Measurements from ENCODE around the gene TNIP1.
A peak's percentile ranks its signal among the peaks of the same experiment; 100 is the strongest.

TNIP1 gene

GRCh38 chr5:151081431-151082281 is 822 bp upstream of the TNIP1 start:
- H3K9ac ChIP-seq (ENCODE audit: low read length) = peak overlapping the region; percentile 92
- no peaks in the 10 kb centered on the region for H3K9me3 ChIP-seq (ENCODE audit: low read length)
- no peaks in the 10 kb centered on the region for H3K36me3 ChIP-seq (ENCODE audit: insufficient read depth, low read length)
- peaks cover 34% of the 10 kb centered on the region for H3K4me1 ChIP-seq (ENCODE audit: insufficient read depth, low read length)
- no peaks in the 10 kb centered on the region for H3K27me3 ChIP-seq (ENCODE audit: control insufficient read depth in 1 of 2, insufficient read depth in 2 of 2, low read length in 2 of 2)
- peak overlapping the region; percentile 89 for H3K27ac ChIP-seq (ENCODE audit: low read depth, low read length)
- peak overlapping the region; percentile 76 to 77 for H3K4me3 ChIP-seq (ENCODE audit: low read depth in 1 of 2, low read length in 2 of 2)

- peak overlapping the region; percentile 32 for H3K9ac ChIP-seq (ENCODE audit: low read length)
- no peaks in the 10 kb centered on the region for H3K27me3 ChIP-seq (ENCODE audit: control insufficient read depth in 1 of 2, insufficient read depth in 2 of 2, low read length in 2 of 2)
- no peaks in the 10 kb centered on the region for H3K36me3 ChIP-seq (ENCODE audit: insufficient read depth, low read length)
- H3K9me3 ChIP-seq (ENCODE audit: low read length) = no peaks in the 10 kb centered on the region
- peak overlapping the region; percentile 76 to 77 for H3K4me3 ChIP-seq (ENCODE audit: low read depth in 1 of 2, low read length in 2 of 2)
- H3K27ac ChIP-seq (ENCODE audit: low read depth, low read length) = peak overlapping the region; percentile 89
- H3K4me1 ChIP-seq (ENCODE audit: insufficient read depth, low read length) = peaks cover 27% of the 10 kb centered on the region
Measured at GRCh38 chr5:151079838-151080612, 809 bp downstream of the TNIP1 start.

GRCh38 chr5:151078490-151079262 is 2.2 kb downstream of the TNIP1 start:
- Histone ChIP-seq H3K9me3 (ENCODE audit: low read length) (no peaks in the 10 kb centered on the region), H3K9ac (ENCODE audit: low read length) (no peak overlapping the region), H3K27ac (ENCODE audit: low read depth, low read length) (no peak overlapping the region), H3K4me1 (ENCODE audit: insufficient read depth, low read length) (peaks cover 24% of the 10 kb centered on the region), H3K27me3 (ENCODE audit: control insufficient read depth in 1 of 2, insufficient read depth in 2 of 2, low read length in 2 of 2) (no peaks in the 10 kb centered on the region), H3K36me3 (ENCODE audit: insufficient read depth, low read length) (no peaks in the 10 kb centered on the region), H3K4me3 (ENCODE audit: low read depth in 1 of 2, low read length in 2 of 2) (no peak overlapping the region)

- Histone ChIP-seq H3K4me1 (ENCODE audit: insufficient read depth, low read length) (peaks cover 24% of the 10 kb centered on the region), H3K9me3 (ENCODE audit: low read length) (no peaks in the 10 kb centered on the region), H3K4me3 (ENCODE audit: low read depth in 1 of 2, low read length in 2 of 2) (no peak overlapping the region), H3K27me3 (ENCODE audit: control insufficient read depth in 1 of 2, insufficient read depth in 2 of 2, low read length in 2 of 2) (no peaks in the 10 kb centered on the region), H3K27ac (ENCODE audit: low read depth, low read length) (no peak overlapping the region), H3K9ac (ENCODE audit: low read length) (no peak overlapping the region), H3K36me3 (ENCODE audit: insufficient read depth, low read length) (no peaks in the 10 kb centered on the region)
Measured at GRCh38 chr5:151077967-151078366, 2.9 kb downstream of the TNIP1 start.

- no peaks in the 10 kb centered on the region for H3K9me3 ChIP-seq (ENCODE audit: low read length)
- H3K36me3 ChIP-seq (ENCODE audit: insufficient read depth, low read length) = no peaks in the 10 kb centered on the region
- peaks cover 21% of the 10 kb centered on the region for H3K4me1 ChIP-seq (ENCODE audit: insufficient read depth, low read length)
- H3K9ac ChIP-seq (ENCODE audit: low read length) = no peak overlapping the region
- no peak overlapping the region for H3K4me3 ChIP-seq (ENCODE audit: low read depth in 1 of 2, low read length in 2 of 2)
- H3K27me3 ChIP-seq (ENCODE audit: control insufficient read depth in 1 of 2, insufficient read depth in 2 of 2, low read length in 2 of 2) = no peaks in the 10 kb centered on the region
- no peak overlapping the region for H3K27ac ChIP-seq (ENCODE audit: low read depth, low read length)
Measured at GRCh38 chr5:151077419-151077818, 3.4 kb downstream of the TNIP1 start.

GRCh38 chr5:151076616-151077015 is 4.2 kb downstream of the TNIP1 start:
- Histone ChIP-seq H3K9ac (ENCODE audit: low read length) (no peak overlapping the region), H3K4me3 (ENCODE audit: low read depth in 1 of 2, low read length in 2 of 2) (no peak overlapping the region), H3K4me1 (ENCODE audit: insufficient read depth, low read length) (peaks cover 13% of the 10 kb centered on the region), H3K27me3 (ENCODE audit: control insufficient read depth in 1 of 2, insufficient read depth in 2 of 2, low read length in 2 of 2) (no peaks in the 10 kb centered on the region), H3K27ac (ENCODE audit: low read depth, low read length) (no peak overlapping the region), H3K9me3 (ENCODE audit: low read length) (no peaks in the 10 kb centered on the region), H3K36me3 (ENCODE audit: insufficient read depth, low read length) (no peaks in the 10 kb centered on the region)

- Histone ChIP-seq H3K4me1 (ENCODE audit: insufficient read depth, low read length) (peaks cover 20% of the 10 kb centered on the region), H3K4me3 (ENCODE audit: low read depth in 1 of 2, low read length in 2 of 2) (no peak overlapping the region), H3K27me3 (ENCODE audit: control insufficient read depth in 1 of 2, insufficient read depth in 2 of 2, low read length in 2 of 2) (no peaks in the 10 kb centered on the region), H3K9me3 (ENCODE audit: low read length) (no peaks in the 10 kb centered on the region), H3K9ac (ENCODE audit: low read length) (no peak overlapping the region), H3K27ac (ENCODE audit: low read depth, low read length) (no peak overlapping the region), H3K36me3 (ENCODE audit: insufficient read depth, low read length) (no peaks in the 10 kb centered on the region)
Measured at GRCh38 chr5:151075698-151076331, 5.0 kb downstream of the TNIP1 start.

GRCh38 chr5:151074557-151074956 is 6.3 kb downstream of the TNIP1 start:
- Histone ChIP-seq H3K36me3 (ENCODE audit: insufficient read depth, low read length) (no peaks in the 10 kb centered on the region), H3K9me3 (ENCODE audit: low read length) (no peaks in the 10 kb centered on the region), H3K27me3 (ENCODE audit: control insufficient read depth in 1 of 2, insufficient read depth in 2 of 2, low read length in 2 of 2) (no peaks in the 10 kb centered on the region), H3K27ac (ENCODE audit: low read depth, low read length) (no peak overlapping the region), H3K4me3 (ENCODE audit: low read depth in 1 of 2, low read length in 2 of 2) (no peak overlapping the region), H3K4me1 (ENCODE audit: insufficient read depth, low read length) (peaks cover 24% of the 10 kb centered on the region), H3K9ac (ENCODE audit: low read length) (no peak overlapping the region)

- no peak overlapping the region for H3K4me3 ChIP-seq (ENCODE audit: low read depth in 1 of 2, low read length in 2 of 2)
- H3K36me3 ChIP-seq (ENCODE audit: insufficient read depth, low read length) = no peaks in the 10 kb centered on the region
- no peaks in the 10 kb centered on the region for H3K9me3 ChIP-seq (ENCODE audit: low read length)
- no peak overlapping the region for H3K27ac ChIP-seq (ENCODE audit: low read depth, low read length)
- H3K9ac ChIP-seq (ENCODE audit: low read length) = no peak overlapping the region
- H3K4me1 ChIP-seq (ENCODE audit: insufficient read depth, low read length) = peaks cover 28% of the 10 kb centered on the region
- no peaks in the 10 kb centered on the region for H3K27me3 ChIP-seq (ENCODE audit: control insufficient read depth in 1 of 2, insufficient read depth in 2 of 2, low read length in 2 of 2)
Measured at GRCh38 chr5:151073280-151073679, 7.6 kb downstream of the TNIP1 start.

- H3K4me3 ChIP-seq (ENCODE audit: low read depth in 1 of 2, low read length in 2 of 2) = no peak overlapping the region
- H3K36me3 ChIP-seq (ENCODE audit: insufficient read depth, low read length) = no peaks in the 10 kb centered on the region
- H3K4me1 ChIP-seq (ENCODE audit: insufficient read depth, low read length) = peaks cover 29% of the 10 kb centered on the region
- H3K9me3 ChIP-seq (ENCODE audit: low read length) = no peaks in the 10 kb centered on the region
- H3K27me3 ChIP-seq (ENCODE audit: control insufficient read depth in 1 of 2, insufficient read depth in 2 of 2, low read length in 2 of 2) = no peaks in the 10 kb centered on the region
- H3K9ac ChIP-seq (ENCODE audit: low read length) = no peak overlapping the region
- H3K27ac ChIP-seq (ENCODE audit: low read depth, low read length) = no peak overlapping the region
Measured at GRCh38 chr5:151072630-151073025, 8.2 kb downstream of the TNIP1 start.
